GM15510 (cell line): ENCODE results near the gene MYH7.

Source experiments
- POLR2A ChIP-seq: IDR thresholded peaks from 3 replicates; pipeline ENCODE4 v1.6.1; 2011; ENCODE audit warnings: borderline replicate concordance; ENCODE audit not compliant: insufficient read length; ENCODE audit errors: extremely low read depth

The MYH7 gene

DNA sequence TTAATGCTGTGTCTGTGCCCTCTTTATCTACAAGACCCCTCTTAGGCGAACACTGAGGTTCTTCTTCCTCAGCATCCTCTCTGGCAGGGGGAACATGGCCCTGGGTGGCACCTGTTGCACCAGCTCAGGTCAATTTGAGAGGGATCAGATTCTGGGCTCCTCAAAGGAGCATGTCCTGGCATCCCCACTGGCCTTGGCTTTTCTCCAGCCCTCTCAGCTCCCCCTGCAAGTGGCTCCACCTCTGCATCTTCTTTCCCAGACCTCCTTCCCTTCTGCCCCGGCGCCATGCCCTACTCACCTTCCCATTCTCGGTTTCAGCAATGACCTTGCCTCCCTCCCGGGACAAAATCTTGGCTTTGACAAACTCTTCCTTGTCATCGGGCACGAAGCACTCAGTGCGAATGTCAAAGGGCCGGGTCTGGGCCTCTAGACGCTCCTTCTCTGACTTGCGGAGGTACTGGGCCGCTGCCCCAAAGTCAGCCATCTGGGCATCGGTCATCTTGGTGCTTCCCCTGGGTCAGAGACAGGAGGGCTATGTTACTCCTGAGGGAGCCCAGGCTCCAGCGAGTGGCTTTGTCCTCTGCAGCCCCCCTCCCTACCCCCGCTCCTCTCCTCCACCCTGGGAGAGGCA is 28.6 kb downstream of the MYH7 start:
- TF ChIP-seq POLR2A = no peak

DNA sequence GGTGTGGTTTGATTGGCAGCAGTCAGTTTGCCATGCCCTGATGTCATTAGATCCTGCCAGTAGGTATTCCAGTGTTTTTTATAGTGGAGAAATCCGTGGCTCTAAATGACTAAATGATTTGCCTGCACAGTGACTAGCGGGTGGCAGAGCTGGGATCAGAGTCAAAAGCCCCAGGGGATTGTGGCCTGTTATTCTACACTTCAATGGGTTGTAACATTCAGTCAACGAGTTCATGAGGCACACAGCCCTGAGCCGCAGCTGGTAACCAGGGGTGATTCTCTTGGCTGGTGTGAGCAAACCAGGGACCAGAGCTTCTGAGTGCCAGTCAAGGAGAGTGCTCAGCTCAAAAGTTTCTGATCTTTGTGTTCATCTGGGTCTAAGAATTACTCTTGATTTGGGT is 29.2 kb downstream of the MYH7 start:
- no peak for TF ChIP-seq POLR2A

DNA sequence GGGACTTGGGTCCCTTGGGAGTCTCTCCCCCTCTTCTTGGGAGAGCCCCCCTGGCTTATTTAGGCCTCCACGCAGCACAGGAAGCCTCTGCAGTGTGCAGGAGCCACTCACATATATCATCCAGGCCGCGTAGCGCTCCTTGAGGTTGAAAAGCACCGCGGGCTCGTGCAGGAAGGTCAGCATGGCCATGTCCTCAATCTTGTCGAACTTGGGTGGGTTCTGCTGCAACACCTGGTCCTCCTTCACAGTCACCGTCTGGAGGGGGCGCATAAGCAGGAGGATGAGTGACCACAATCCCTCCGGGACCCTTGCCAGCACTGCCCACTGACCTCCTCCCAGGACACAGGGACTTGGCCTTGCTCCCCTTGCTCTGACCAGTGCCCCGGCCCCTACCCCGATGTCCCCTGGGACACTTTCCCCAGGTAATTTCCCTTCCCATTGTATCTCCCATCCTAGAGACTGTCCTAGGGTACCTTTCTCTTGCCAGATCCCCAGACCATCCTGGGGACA is 29.9 kb downstream of the MYH7 start:
- TF ChIP-seq POLR2A = no peak

DNA sequence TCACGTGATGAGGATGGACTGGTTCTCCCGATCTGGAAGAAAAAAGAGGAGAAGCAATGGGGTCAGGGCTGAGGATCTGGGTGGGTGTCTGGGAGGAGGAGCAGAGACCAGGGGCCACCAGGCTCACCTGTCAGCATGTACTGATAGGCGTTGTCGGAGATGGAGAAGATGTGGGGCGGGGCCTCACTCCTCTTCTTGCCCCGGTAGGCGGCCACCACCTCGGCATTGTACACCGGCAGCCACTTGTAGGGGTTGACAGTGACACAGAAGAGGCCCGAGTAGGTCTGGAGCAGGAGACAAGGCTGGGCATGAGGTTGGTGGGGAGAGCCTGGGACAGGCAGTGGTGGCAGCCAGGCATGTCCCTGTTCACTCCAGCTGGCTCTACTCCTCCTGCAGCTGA is 30.4 kb downstream of the MYH7 start:
- no peak for TF ChIP-seq POLR2A

DNA sequence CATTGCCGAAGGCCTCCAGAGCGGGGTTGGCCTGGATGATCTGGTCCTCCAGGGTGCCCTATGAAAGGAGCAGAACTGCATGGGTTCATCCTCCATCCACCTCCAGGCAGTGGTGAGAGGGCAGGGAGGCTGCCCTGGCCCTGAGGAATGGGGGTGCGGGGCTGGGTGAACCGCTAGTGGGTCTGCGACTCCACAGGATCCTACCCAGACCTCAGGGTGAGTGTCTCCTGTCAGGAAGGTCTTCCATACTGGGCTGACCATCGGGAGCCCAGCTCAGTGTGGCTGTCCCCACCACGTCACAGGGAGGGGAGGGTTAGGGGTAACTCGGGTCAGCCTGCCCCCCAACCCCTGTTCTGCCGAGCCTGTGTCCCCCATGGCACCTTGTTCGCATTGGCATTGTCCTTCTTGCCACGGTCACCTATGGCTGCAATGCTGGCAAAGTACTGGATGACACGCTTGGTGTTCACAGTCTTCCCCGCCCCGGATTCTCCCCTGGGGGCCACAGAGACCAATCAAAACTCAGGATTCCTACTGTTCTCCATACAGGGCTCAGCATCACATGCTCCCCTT is 31.0 kb downstream of the MYH7 start:
- TF ChIP-seq POLR2A = no peak

DNA sequence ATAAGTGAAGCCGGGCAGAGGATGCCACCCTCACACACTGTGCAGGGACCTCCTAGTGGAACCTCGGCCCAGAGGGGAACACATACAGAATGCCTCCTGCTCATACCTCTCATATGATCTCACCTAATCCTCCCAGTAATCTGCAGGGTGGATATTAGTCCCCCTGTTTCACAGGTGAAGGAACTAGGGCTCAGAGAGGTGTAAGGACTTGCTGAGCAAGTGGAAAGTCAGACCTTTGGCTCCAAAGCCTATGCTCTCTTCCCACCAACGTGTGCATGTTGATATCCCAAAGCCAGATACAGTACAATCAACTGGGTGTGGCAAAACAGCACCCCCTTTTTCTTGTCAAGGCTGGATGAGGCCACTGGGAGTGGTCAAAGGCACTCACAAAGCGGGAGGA is 31.6 kb downstream of the MYH7 start:
- TF ChIP-seq POLR2A = no peak

DNA sequence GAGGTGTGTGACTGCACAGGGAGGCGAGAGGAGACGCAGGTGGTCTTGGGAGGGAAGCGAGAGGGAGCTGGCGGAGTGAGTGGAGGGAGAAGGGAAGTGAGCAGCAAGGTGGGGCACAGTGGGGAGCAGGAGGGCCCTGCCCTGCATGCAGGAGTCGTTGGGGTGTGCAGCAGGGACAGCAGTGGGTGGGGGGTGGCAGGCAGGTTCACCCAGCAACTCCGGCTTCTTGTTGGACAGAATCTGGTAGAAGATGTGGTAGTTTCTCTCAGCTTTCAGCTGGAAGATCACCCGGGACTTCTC is 32.4 kb downstream of the MYH7 start:
- TF ChIP-seq POLR2A = no peak

DNA sequence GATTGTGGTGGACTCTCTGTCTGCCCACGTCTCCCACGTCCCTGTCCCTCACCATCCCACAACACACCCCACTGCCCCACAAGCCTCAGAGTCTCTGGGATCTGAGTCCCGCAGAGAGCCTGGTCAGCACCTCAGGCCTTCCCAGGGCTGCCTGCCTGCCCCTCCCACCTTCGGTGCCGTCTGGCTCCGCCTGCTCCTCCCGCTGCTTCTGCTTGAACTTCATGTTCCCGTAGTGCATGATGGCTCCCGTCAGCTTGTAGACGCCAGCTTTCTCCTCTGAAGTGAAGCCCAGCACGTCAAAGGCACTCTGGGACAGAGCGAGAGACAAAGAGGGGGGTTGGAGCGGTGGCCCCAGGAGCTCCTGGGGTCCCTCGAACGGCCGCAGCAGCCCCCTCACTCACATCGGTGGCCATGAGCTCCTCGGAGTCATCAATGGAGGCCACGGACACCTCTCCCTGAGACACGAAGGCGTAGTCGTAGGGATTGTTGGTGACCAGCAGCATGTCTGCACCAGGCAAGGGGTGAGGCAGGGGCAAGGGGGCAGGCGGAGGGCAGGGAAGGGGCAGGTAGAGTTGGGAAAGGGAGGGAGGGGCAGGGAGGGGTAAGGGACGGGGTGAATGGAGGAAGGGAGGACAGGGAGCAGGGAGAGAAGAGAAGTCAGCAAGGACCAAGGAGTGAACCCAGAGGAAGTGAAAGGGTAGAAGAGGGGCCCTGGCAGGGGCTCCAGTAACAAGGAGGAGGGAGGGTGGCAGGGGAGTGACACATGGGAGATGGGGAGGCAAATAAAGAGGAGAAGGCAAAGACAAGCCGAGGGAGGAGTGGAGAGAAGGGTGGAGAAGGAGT is 32.9 kb downstream of the MYH7 start:
- no peak for TF ChIP-seq POLR2A

DNA sequence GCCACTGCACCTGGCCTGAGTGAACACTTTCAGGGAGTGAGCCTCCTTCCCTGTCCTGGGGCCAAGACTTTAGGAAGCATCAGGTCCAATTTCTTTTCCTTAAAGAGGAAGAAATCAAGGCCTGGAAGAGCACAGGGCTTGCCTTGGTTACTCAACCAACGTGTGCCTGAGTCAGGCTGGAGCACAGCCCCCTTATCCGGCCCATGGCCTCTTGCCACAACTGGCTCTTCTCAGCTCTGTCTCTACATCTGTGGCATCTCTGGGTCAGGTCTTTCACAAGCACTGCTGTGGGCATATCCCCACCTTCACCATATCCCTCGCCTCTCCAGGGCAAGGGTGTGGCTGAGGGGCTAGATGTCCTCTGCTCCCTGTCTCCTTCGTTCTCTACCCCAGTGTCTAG is 34.2 kb downstream of the MYH7 start:
- no peak for TF ChIP-seq POLR2A

DNA sequence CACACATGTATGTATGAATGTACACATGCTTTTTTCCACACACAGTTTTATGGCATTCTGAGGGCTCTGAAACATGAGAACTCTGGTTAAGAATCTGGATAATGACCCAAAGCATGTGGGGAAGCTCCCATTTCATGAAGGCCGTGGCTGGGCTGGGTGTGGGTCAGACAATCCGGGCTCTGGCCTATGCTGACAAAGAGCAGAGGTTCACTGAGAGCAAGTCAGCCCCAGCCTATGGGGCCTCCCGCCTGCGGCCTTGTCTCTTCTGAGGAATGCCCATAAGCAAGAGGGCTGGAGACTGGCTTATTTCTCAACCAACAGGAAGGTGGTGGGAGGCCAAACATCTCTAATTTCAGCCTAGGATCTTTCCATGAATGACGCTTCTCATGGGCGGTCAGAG is 35.9 kb downstream of the MYH7 start:
- TF ChIP-seq POLR2A = no peak

DNA sequence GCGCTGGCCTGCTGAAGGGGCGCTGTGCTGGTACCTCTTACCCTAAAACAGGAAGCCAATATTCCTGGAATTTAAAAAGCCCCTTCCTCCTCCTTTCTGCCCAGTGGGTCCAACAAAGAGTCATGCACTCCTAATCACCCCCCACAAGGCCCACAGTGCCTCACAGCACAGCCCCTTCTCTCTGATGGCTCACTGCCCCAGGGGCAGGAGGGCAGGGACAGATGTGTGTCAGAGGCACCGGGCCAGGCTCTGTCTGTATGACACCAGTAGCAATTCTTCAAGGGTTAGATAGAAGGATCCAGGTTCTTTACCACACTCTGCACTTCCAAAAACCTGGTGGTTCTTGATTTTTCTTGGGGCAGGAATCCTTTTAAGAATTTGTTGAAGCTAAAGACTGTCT is 36.3 kb downstream of the MYH7 start:
- no peak for TF ChIP-seq POLR2A

DNA sequence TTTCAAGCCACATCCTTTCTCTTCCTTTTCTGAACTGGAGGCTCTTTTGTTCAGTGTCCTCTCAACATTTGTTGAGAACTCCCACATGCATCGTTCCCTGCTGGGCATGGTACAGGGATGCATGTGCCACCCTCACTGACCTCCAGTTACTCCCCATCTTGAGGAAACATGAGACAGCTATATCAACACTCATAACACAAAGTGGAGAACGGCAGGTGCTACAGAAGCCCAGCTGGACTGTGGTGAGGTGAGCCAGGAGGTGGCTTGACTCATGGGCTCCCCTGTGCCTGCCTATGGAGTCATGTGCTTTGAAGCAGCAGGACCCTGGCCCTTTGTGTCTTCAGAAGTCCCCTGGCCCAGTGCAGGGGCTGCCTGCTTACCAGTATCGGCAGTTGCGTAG is 37.1 kb downstream of the MYH7 start:
- no peak for TF ChIP-seq POLR2A

DNA sequence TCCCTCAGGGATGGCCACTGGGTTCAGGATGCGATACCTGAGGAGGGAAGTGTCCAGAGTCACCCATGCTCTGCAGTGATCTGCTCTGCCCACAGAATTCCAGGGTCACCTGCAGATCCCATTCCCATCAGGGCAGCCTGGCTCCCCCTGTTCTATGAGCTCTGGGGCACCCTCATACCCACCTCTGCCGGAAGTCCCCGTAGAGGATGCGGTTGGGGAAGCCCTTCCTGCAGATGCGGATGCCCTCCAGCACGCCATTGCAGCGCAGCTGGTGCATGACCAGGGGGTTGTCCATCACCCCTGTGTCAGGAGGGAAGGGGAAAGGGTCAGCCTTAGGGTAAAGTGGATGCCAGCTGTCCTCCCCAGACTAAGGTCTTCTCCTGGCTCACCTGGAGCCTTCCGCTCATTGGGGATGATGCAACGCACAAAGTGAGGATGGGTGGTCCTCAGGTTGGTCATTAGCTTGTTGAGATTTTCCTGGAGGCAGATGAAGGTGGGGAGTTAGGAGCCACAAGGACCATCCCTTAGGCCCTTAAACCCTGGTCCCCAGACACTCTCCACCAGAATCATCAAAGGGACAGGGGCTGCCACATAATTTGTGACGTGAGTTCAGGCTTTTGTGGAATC is 38.6 kb downstream of the MYH7 start:
- TF ChIP-seq POLR2A = no peak

DNA sequence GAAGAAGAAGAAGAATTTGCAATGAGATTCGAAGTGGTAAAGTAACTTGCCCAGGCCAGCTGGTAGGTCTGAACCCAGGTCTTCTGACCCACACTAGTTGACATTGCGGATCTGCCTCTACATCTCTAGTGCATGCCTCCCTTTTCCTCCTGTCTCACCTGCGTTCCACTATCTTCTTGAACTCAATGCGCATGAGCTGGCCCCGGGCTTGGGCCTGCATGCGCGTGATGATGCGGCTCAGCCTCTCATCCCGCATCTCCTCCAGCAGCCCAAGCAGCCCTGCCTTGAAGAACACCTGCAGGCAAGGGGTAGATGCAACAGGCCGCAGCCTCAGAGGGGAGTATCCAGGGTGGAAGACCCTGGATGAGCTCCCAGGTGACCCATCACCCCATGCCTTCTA is 39.3 kb downstream of the MYH7 start:
- TF ChIP-seq POLR2A = no peak

DNA sequence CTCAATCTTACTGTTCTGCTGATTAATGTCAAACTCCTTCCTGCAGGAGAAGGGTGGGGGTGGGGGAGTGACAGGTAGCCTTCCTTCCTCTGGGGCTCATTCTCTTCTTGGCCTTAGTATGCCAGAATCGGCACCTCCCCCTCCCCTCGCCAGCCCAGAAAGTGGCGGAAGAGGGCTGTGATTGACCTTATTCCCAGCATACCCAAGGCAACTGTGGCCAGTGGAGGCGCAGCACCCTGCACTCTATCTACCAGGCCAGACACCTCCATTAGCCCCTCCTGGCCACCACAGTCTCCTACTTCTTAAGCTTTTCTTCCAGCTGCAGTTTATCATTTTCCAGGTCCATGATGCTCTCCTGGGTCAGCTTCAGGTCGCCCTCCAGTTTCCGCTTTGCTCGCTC is 42.8 kb downstream of the MYH7 start:
- TF ChIP-seq POLR2A = no peak
